HG03045 (cell line): ENCODE data around the gene WEE1.
"Not testable (repeated sequence)": the region's sequence is repeated elsewhere in the genome, so short reads cannot be mapped to it uniquely, and the experiment has no call there.

Experiments
- ATAC-seq: cut with Tn5 transposase; IDR thresholded peaks from one replicate; pipeline ENCODE4 v1.9.1; 2021; ENCODE audit warnings: mild to moderate bottlenecking, moderate library complexity; ENCODE audit not compliant: unreplicated experiment

Gene WEE1

GRCh38 chr11:9594267-9595046 lies 21.0 kb downstream of the WEE1 start:
- ATAC-seq: no peak

- ATAC-seq: no peak
Measured at GRCh38 chr11:9596926-9597464, 23.5 kb downstream of the WEE1 start.

GRCh38 chr11:9600166-9600565 lies 26.7 kb downstream of the WEE1 start:
- ATAC-seq: no peak

DNA sequence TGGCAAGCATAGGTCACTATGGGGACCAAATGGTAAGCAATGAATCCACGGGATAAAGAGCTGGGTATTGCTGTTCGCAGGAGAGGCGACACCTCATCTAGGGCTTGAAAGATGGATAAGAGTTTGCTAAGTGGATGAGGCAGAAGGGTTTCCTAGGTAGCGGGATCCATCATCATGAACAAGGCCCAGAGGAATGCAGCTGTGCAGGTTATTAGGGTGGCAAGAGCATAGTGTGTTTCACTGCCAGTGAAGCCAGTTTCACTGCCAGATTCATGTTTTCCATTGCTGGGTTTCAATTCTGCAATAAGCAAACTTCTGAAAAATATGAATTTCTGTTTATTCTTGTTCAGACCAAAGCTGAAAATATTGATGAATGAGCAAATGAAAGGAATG lies 27.2 kb downstream of the WEE1 start:
- peak; percentile 55 for ATAC-seq

- ATAC-seq: peak; percentile 76
Measured at GRCh38 chr11:9601037-9601875, 27.8 kb downstream of the WEE1 start.

DNA sequence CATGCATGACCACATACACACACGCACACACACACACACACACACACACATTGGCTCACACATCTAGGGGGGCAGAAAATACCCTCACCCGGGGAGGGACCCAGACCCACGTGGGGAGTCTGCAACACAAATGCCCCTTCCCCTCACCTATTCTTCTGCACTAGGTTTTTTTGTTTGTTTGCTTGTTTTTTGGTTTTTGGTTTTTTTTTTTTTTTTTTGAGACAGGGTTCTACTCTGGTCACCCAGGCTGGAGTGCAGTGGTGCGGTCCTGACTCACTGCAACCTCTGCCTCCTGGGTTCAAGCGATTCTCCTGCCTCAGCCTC lies 28.4 kb downstream of the WEE1 start:
- ATAC-seq: no peak

GRCh38 chr11:9603214-9603613 lies 29.7 kb downstream of the WEE1 start:
- not testable (repeated sequence) for ATAC-seq

DNA sequence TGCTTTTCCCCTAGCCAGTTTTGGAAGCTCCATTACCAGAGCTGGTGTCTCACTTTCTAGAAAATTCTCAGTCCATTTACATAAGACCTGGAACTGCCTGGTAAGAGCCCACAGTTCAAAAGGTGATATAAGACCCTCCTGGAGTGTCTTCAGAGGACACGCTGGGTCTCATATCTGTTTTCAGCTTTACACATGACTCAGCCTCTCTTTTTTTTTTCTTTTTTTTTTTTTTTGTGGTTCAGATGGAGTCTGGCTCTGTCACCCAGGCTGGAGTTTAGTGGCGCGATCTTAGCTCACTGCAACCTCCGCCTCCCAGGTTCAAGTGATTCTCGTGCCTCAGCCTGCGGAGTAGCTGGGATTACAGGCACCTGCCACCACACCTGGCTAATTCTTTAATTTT lies 30.7 kb downstream of the WEE1 start:
- no peak for ATAC-seq

- no peak for ATAC-seq
Measured at GRCh38 chr11:9605742-9606141, 32.3 kb downstream of the WEE1 start.

DNA sequence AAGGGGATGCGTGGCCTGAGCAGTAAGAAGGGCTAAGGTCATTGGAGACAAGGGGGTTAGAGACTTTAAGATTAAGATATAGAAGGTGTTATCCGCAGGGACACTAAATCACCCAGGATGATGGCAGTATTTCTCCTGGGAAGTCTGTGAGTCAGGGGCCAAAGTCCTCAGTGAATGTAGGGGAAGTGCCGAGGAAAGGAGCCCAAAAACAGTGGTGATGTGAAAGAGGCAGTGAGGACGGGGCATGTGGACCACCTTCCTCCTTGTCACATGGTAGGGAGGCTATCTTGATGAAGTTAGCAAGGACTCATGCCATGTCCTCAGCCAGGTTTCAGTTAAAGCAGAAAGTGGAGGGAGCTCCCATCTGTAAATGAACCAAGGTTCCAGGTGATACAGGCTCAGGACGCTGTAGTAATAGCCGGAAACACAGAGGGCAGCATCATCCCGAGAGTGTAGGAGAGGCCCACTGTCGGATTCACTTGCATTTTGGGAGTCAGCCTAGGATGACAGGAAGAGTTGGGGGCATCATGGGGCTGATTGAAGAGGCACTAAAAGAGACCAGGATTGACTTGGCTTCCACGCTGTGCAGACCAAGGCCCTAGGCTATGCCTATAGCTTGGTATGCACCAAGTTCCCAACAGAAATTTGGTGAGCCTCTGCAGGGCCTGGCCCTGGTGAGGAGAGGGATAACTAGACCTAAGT lies 33.5 kb downstream of the WEE1 start:
- no peak for ATAC-seq

DNA sequence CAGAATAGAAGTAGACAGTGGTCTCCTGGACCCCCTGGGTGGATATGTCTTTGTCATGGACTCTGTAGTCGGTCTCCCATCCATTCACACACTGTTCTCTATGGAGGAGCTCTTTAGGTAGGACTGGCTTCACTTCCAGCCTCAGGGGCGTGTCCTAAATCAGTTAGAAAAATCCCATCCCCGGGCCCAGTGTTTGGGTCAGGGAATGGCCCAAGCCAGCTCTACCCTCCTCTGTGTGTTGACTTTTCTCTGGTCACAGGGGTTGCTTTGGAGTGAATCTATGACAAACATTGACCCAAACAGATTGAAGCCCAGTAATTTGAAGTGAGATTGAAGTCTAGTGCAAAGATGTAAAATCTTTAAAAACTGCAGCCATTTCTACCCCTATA lies 34.0 kb downstream of the WEE1 start:
- no peak for ATAC-seq

GRCh38 chr11:9609002-9609759 lies 35.7 kb downstream of the WEE1 start:
- ATAC-seq: no peak

DNA sequence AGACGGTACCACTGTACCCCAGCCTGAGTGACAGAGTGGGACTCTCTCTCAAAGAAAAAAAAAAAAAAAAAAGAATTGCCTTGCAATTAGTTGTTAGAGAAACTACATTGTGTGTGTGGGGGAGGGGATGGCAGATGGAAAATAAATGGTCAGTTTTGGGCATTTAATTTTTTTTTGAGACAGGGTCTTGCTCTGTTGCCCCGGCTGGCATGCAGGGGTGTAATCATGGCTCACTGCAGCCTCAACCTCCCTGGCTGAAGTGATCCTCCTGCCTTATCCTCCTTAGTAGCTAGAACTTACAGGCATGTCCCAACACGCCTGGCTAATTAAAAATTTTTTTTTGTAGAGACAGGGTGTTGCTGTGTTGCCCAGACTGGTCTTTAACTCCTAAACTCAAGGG lies 36.4 kb downstream of the WEE1 start:
- no peak for ATAC-seq

DNA sequence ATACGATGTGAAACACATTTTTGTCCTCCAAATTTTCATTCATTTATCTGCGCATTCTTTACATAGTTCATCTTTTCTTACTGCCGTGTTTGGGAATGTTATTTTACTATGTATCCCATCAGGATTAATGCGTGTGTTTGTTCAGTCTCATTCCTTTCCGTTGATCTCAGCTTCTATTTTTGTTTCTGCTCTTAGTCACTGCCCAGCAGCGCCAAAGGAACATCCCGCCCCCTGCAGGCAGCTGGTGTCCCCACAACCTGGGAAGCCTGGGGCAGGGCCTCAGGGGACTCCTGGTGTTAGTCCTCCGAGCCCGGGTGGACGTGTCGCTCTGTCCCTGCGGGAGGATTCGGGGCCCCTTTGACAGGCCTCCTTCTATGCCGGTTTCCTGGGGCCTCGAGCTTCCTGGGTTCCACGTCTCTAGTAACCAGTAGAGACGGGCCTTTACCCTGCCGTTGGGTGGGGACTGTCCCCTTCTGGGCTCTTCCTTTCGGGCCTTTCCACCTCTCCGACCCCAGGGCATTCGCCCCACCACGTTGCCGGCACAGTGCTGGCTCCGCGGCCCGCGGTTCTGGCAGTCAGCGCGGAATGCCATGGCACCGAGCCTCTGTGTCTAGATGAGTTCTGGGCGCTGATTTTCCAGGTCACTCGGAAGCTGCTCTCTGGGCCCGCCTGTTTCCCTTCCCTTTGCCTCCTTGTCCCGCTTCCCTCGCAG lies 39.8 kb downstream of the WEE1 start:
- peak; percentile 49 for ATAC-seq

- ATAC-seq: peak; percentile 79
Measured at GRCh38 chr11:9613830-9614762, 40.6 kb downstream of the WEE1 start.

GRCh38 chr11:9615031-9615451 lies 41.6 kb downstream of the WEE1 start:
- ATAC-seq: peak; percentile 50

DNA sequence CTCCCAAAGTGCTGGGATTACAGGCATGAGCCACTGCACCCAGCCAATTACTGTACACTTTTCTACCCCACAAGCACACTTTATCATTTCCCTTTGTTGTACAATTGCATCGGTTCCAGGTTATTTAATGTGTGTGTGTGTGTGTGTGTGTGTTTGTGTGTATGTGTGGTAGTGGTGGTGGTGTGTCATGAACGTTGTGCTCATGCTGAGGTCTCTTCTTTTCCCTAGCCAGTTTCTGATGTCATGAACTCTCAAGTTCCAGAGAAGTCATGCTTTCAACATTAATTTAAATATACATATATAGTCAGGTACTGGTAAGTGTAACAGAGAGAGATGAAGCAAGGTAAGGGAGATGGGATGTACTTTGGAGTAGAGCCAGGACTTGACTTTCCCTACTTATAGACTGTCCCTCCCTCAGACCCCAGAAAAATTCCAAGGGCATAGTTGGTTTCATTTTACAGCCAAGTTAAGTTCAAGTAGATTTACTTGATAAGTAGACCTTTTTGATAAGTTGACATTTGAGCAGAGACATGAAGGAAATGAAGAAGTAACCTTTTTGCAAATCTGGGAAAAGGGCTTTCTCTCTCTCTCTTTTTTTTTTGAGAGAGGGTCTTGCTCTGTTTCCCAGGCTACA lies 42.7 kb downstream of the WEE1 start:
- no peak for ATAC-seq

- ATAC-seq: no peak
Measured at GRCh38 chr11:9616858-9617257, 43.4 kb downstream of the WEE1 start.

GRCh38 chr11:9617940-9618339 lies 44.5 kb downstream of the WEE1 start:
- no peak for ATAC-seq
